Upper lobe of left lung (tissue), 6 donors: Measurements from ENCODE around the gene ELP4. TPM values are rescaled to one million over a fixed set of nuclear protein-coding genes. Genes with fewer than 3 reads are reported as not detected.

ENCODE experiments used
- ATAC-seq, 2 donors: fragments of 200-7000 bp; cut with Tn5 transposase; one replicate each; pipeline ENCODE4 v1.9.1; 2022; ENCODE audit warnings: mild to moderate bottlenecking in 2 of 2, moderate library complexity in 2 of 2; ENCODE audit not compliant: low FRiP score in 2 of 2
- DNase-seq, 2 donors: peaks; one replicate each; pipeline ENCODE4 v3.0.0-alpha.2; 2019 to 2020
- H3K27ac ChIP-seq, 4 donors: fragments of 200-600 bp; sonication (generic); one replicate each; pipeline ENCODE4 v1.5.1; 2016 to 2019
- H3K27me3 ChIP-seq, 4 donors: fragments of 200-600 bp; sonication (generic); one replicate each; pipeline ENCODE4 v1.5.1; 2017 to 2019
- H3K36me3 ChIP-seq, 4 donors: fragments of 200-600 bp; sonication (generic); one replicate each; pipeline ENCODE4 v1.5.1; 2016 to 2019
- H3K4me1 ChIP-seq, 4 donors: fragments of 200-600 bp; sonication (generic); one replicate each; pipeline ENCODE4 v1.5.1; 2018 to 2019
- H3K4me3 ChIP-seq, 4 donors: fragments of 200-600 bp; sonication (generic); one replicate each; pipeline ENCODE4 v1.5.1; 2017 to 2019; ENCODE audit warnings: mild to moderate bottlenecking in 2 of 4, moderate library complexity in 1 of 4
- H3K9me3 ChIP-seq, 4 donors: fragments of 200-600 bp; sonication (generic); one replicate each; pipeline ENCODE4 v1.5.1; 2018 to 2019
- CTCF ChIP-seq, 6 experiments: fragments of 450-650 bp in 4 of 6; fragments of 200-600 bp in 2 of 6; sonication (generic) in 2 of 6; IDR thresholded peaks; one replicate each; pipeline ENCODE4 v1.5.1; 2016 to 2019; ENCODE audit warnings: antibody characterized with exemption in 6 of 6
- EP300 ChIP-seq, 4 donors: sonication (generic); formaldehyde crosslinking; IDR thresholded peaks; one replicate each; pipeline ENCODE4 v1.5.1; 2017; ENCODE audit warnings: antibody characterized with exemption in 4 of 4, control low read depth in 2 of 4
- POLR2A ChIP-seq, 4 donors: fragments of 450-650 bp; IDR thresholded peaks; one replicate each; pipeline ENCODE4 v1.5.1; 2016 to 2017; ENCODE audit warnings: antibody characterized with exemption in 4 of 4, mild to moderate bottlenecking in 2 of 4
- POLR2AphosphoS5 ChIP-seq, 2 donors: sonication (generic); formaldehyde crosslinking; IDR thresholded peaks; one replicate each; pipeline ENCODE4 v1.5.1; 2017; ENCODE audit warnings: antibody characterized with exemption in 2 of 2
- WGBS, 2 donors: methylation state at CpG; one replicate each; pipeline ENCODE4 v1.1.5; 2017 to 2018; 5-methylcytosine and 5-hydroxymethylcytosine counted together
- total RNA-seq, 6 donors: library from RNA; depleted of rRNA in 4 of 6; stranded (reverse); fragments of >200 nt in 4 of 6; gene quantifications; one replicate each; pipeline versions ENCODE4 v1.1.0 to v1.2.1, GENCODE V29; 2016 to 2021
- donor health status: DM: no; HTN: no; CAD: no; lungs with moderate emphysema.
- donor health status: DM: no; HTN: yes; CAD: no; lungs with severe emphysema.

ELP4 gene
- total RNA-seq, 6 donors from 2014 or later = 6.3 to 34.7 (median 18.6) TPM

GRCh38 chr11:31793264-31793663 is 283.7 kb downstream of the ELP4 start:
- no peaks in the 10 kb centered on the region for H3K36me3 ChIP-seq
- H3K27ac ChIP-seq = no peak overlapping the region
- no peak for TF ChIP-seq EP300 (IDR thresholded peaks at IDR 0.05)
- no peak for TF ChIP-seq POLR2AphosphoS5 (IDR thresholded peaks at IDR 0.05)
- no peak for TF ChIP-seq POLR2A (IDR thresholded peaks at IDR 0.05)
- TF ChIP-seq CTCF (IDR thresholded peaks at IDR 0.05) = no peak
- no peak overlapping the region for H3K4me3 ChIP-seq
- H3K9me3 ChIP-seq = no peaks in the 10 kb centered on the region
- DNase-seq (no peak), ATAC-seq (peak in 1 of 2 donors; percentile 27)
- peaks cover under 1 to 7% (median 2%) of the 10 kb centered on the region in 4 donors for H3K4me1 ChIP-seq
- H3K27me3 ChIP-seq = peaks cover 0 to 14% (median 6%) of the 10 kb centered on the region in 4 donors
- 84 to 97% methylated on average over 9 to 10 of the region's 10 CpGs for WGBS, 2 donors

GRCh38 chr11:31794548-31794947 is 285.0 kb downstream of the ELP4 start:
- Histone ChIP-seq H3K27ac (no peak overlapping the region), H3K36me3 (no peaks in the 10 kb centered on the region), H3K27me3 (peaks cover 2 to 27% (median 15%) of the 10 kb centered on the region in 4 donors), H3K4me3 (no peak overlapping the region), H3K4me1 (peaks cover 10 to 20% (median 12%) of the 10 kb centered on the region in 4 donors), H3K9me3 (no peaks in the 10 kb centered on the region)
- TF ChIP-seq POLR2AphosphoS5 (IDR thresholded peaks at IDR 0.05) (no peak), CTCF (IDR thresholded peaks at IDR 0.05) (no peak)
- 76 to 80% methylated on average over 4 of the region's 4 CpGs for WGBS, 2 donors
- ATAC-seq (no peak), DNase-seq (no peak)

GRCh38 chr11:31795706-31796498 is 286.3 kb downstream of the ELP4 start:
- Histone ChIP-seq H3K4me3 (no peak overlapping the region), H3K9me3 (no peaks in the 10 kb centered on the region), H3K27ac (no peak overlapping the region), H3K4me1 (peaks cover 10 to 23% (median 13%) of the 10 kb centered on the region in 4 donors), H3K27me3 (peaks cover 2 to 39% (median 24%) of the 10 kb centered on the region in 4 donors), H3K36me3 (no peaks in the 10 kb centered on the region)
- no peak for ATAC-seq
- no peak for TF ChIP-seq CTCF (IDR thresholded peaks at IDR 0.05)
- TF ChIP-seq POLR2A (IDR thresholded peaks at IDR 0.05) = no peak
- no peak for TF ChIP-seq EP300 (IDR thresholded peaks at IDR 0.05)
- no peak for TF ChIP-seq POLR2AphosphoS5 (IDR thresholded peaks at IDR 0.05)
- 43 to 50% methylated on average over 11 to 22 of the region's 22 CpGs for WGBS, 2 donors
- no peak for DNase-seq

GRCh38 chr11:31796499-31797189 is 287.1 kb downstream of the ELP4 start:
- Histone ChIP-seq H3K4me3 (no peak overlapping the region), H3K36me3 (no peaks in the 10 kb centered on the region), H3K27me3 (peaks cover 2 to 47% (median 24%) of the 10 kb centered on the region in 4 donors), H3K4me1 (peaks cover 10 to 23% (median 13%) of the 10 kb centered on the region in 4 donors), H3K27ac (no peak overlapping the region), H3K9me3 (no peaks in the 10 kb centered on the region)
- TF ChIP-seq POLR2AphosphoS5 (IDR thresholded peaks at IDR 0.05) (no peak), EP300 (IDR thresholded peaks at IDR 0.05) (no peak), POLR2A (IDR thresholded peaks at IDR 0.05) (no peak), CTCF (IDR thresholded peaks at IDR 0.05) (no peak)
- DNase-seq = no peak
- 20 to 22% methylated on average over 19 of the region's 19 CpGs for WGBS, 2 donors
- no peak for ATAC-seq
